ENCODE data around the gene CNOT1. TPM values are rescaled to one million over a fixed set of nuclear protein-coding genes. Genes with fewer than 3 reads are reported as not detected.

Gene CNOT1
- total and polyA plus RNA-seq, 4 donors: 34.0 to 131 (median 78.5) TPM

DNA sequence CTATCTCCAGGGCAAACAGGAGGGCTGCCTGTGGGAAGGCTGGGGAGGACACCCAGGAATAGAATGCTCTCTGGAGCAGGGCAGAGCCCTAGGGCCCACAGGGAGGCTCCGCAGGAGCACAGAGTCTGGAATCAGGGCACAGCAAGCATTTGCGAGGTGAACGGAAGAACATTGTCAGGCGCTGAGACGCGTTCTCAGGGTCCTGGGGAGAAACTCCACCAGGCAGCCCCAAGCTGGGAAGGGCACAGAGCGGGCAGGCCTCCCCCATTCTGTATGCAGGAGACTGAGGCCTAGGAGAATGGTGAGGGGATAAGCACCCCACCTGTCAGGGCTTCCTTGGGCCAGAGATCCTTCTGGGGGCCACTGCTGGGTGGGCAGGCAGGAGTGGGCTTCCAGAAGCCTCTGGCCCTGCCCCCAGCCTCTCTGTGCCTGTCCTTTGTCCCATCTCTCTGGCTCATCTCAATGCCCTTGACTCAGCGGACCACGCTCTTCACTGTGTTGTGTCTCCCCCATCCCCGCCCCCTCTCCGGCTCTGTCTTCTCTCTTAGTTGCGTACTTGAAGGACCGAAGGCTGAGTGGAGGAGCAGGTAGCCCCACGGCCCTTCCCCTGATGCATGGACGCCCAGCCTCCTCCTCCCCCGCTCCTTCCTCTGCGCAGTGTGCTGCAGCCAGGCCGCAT lies 119.4 kb downstream of the CNOT1 start:
- no peaks in the 10 kb centered on the region for H3K36me3 ChIP-seq (ENCODE audit: control insufficient read depth in 4 of 4, insufficient read depth in 3 of 4, low read depth in 1 of 4, low read length in 3 of 4)
- TF ChIP-seq GABPA (IDR thresholded peaks at IDR 0.05 in 1 of 2, conservative IDR thresholded peaks at IDR 0.05 in 1 of 2): no peak
- no peak for TF ChIP-seq HNF4G (IDR thresholded peaks at IDR 0.05)
- 94% methylated on average over 18 of the region's 18 CpGs for WGBS
- peaks cover 4 to 23% (median 12%) of the 10 kb centered on the region in 4 donors for H3K4me1 ChIP-seq (ENCODE audit: control insufficient read depth in 4 of 4, insufficient read depth in 4 of 4, low read length in 3 of 4)
- H3K4me3 ChIP-seq (ENCODE audit: low read depth in 1 of 3, low read length in 3 of 3): no peak overlapping the region
- H3K27ac ChIP-seq (ENCODE audit: low read depth in 1 of 2, low read length in 2 of 2): no peak overlapping the region
- no peak for DNase-seq (ENCODE audit: low spot score)
- H3K9me3 ChIP-seq (ENCODE audit: control insufficient read depth in 4 of 4, low read length in 3 of 4): no peaks in the 10 kb centered on the region
- H3K27me3 ChIP-seq (ENCODE audit: control insufficient read depth in 4 of 4, insufficient read depth in 4 of 4, low read length in 3 of 4): no peaks in the 10 kb centered on the region
- no peak overlapping the region for H3K9ac ChIP-seq (ENCODE audit: low read depth in 1 of 2, low read length in 2 of 2)

DNA sequence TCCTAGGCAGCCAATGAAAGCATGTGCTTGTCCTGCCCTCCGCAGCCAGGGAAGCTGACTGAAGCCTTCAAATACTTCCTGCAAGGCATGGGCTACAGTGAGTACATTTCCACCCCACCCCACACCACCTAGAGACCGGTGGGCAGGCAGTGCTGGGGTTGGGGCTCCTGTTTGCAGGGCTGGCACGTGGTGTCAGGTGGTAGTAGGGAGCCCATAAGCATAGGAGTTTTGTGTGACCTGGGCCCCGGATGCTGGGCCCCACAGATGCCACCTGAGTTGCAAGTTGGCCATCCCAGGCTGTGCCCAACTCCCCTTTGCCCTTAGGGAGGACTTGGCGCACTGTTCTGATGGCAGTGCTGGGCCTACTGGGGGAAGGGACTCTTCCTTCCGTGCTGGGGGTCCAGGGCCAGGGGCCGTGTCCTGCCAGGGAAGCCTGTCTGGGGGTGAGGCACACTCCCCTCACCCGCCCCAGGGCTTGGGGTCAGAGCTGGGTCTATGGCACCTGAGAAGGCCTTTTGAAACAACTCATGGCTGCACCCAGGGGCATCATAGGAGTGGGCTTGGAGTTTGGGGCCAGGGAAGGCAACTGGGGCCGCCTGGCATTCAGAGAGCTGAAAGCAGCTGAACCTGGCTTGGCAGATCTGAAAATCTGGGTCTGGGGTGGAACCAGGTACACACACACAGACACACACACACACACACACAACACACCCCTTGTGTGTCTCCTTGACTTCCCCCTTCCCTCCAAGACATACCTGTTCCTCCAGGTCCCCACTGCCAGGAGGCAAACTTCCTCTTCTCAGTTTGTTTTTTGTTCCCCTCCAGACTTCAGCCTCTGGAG lies 120.2 kb downstream of the CNOT1 start:
- 96% methylated on average over 9 of the region's 9 CpGs for WGBS
- H3K27me3 ChIP-seq (ENCODE audit: control insufficient read depth in 4 of 4, insufficient read depth in 4 of 4, low read length in 3 of 4): no peaks in the 10 kb centered on the region
- no peak overlapping the region for H3K4me3 ChIP-seq (ENCODE audit: low read depth in 1 of 3, low read length in 3 of 3)
- no peak for DNase-seq (ENCODE audit: low spot score)
- TF ChIP-seq FOXA2 (IDR thresholded peaks at IDR 0.05) (no peak), JUND (IDR thresholded peaks at IDR 0.05) (no peak), RAD21 (IDR thresholded peaks at IDR 0.05) (no peak), SP1 (IDR thresholded peaks at IDR 0.05) (no peak), NR2F2 (IDR thresholded peaks at IDR 0.05) (no peak), EGR1 (IDR thresholded peaks at IDR 0.05; ENCODE audit: low read depth in 2 of 2) (no peak)
- TF ChIP-seq, protein P1, sequence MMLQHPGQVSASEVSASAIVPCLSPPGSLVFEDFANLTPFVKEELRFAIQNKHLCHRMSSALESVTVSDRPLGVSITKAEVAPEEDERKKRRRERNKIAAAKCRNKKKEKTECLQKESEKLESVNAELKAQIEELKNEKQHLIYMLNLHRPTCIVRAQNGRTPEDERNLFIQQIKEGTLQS (IDR thresholded peaks at IDR 0.05): no peak
- TF ChIP-seq, protein P2, sequence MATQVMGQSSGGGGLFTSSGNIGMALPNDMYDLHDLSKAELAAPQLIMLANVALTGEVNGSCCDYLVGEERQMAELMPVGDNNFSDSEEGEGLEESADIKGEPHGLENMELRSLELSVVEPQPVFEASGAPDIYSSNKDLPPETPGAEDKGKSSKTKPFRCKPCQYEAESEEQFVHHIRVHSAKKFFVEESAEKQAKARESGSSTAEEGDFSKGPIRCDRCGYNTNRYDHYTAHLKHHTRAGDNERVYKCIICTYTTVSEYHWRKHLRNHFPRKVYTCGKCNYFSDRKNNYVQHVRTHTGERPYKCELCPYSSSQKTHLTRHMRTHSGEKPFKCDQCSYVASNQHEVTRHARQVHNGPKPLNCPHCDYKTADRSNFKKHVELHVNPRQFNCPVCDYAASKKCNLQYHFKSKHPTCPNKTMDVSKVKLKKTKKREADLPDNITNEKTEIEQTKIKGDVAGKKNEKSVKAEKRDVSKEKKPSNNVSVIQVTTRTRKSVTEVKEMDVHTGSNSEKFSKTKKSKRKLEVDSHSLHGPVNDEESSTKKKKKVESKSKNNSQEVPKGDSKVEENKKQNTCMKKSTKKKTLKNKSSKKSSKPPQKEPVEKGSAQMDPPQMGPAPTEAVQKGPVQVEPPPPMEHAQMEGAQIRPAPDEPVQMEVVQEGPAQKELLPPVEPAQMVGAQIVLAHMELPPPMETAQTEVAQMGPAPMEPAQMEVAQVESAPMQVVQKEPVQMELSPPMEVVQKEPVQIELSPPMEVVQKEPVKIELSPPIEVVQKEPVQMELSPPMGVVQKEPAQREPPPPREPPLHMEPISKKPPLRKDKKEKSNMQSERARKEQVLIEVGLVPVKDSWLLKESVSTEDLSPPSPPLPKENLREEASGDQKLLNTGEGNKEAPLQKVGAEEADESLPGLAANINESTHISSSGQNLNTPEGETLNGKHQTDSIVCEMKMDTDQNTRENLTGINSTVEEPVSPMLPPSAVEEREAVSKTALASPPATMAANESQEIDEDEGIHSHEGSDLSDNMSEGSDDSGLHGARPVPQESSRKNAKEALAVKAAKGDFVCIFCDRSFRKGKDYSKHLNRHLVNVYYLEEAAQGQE (IDR thresholded peaks at IDR 0.05): no peak
- TF ChIP-seq, protein P3, sequence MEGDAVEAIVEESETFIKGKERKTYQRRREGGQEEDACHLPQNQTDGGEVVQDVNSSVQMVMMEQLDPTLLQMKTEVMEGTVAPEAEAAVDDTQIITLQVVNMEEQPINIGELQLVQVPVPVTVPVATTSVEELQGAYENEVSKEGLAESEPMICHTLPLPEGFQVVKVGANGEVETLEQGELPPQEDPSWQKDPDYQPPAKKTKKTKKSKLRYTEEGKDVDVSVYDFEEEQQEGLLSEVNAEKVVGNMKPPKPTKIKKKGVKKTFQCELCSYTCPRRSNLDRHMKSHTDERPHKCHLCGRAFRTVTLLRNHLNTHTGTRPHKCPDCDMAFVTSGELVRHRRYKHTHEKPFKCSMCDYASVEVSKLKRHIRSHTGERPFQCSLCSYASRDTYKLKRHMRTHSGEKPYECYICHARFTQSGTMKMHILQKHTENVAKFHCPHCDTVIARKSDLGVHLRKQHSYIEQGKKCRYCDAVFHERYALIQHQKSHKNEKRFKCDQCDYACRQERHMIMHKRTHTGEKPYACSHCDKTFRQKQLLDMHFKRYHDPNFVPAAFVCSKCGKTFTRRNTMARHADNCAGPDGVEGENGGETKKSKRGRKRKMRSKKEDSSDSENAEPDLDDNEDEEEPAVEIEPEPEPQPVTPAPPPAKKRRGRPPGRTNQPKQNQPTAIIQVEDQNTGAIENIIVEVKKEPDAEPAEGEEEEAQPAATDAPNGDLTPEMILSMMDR (IDR thresholded peaks at IDR 0.05; ENCODE audit: low read depth, low read length, missing input control): no peak
- H3K4me1 ChIP-seq (ENCODE audit: control insufficient read depth in 4 of 4, insufficient read depth in 4 of 4, low read length in 3 of 4): peaks cover 4 to 16% (median 8%) of the 10 kb centered on the region in 4 donors
- no peak overlapping the region for H3K9ac ChIP-seq (ENCODE audit: low read depth in 1 of 2, low read length in 2 of 2)
- no peak overlapping the region for H3K27ac ChIP-seq (ENCODE audit: low read depth in 1 of 2, low read length in 2 of 2)
- no peaks in the 10 kb centered on the region for H3K36me3 ChIP-seq (ENCODE audit: control insufficient read depth in 4 of 4, insufficient read depth in 3 of 4, low read depth in 1 of 4, low read length in 3 of 4)
- no peaks in the 10 kb centered on the region for H3K9me3 ChIP-seq (ENCODE audit: control insufficient read depth in 4 of 4, low read length in 3 of 4)

Measured in liver (tissue), 9 donors.